ENCODE results near the gene ZBTB20.

ZBTB20 gene

DNA sequence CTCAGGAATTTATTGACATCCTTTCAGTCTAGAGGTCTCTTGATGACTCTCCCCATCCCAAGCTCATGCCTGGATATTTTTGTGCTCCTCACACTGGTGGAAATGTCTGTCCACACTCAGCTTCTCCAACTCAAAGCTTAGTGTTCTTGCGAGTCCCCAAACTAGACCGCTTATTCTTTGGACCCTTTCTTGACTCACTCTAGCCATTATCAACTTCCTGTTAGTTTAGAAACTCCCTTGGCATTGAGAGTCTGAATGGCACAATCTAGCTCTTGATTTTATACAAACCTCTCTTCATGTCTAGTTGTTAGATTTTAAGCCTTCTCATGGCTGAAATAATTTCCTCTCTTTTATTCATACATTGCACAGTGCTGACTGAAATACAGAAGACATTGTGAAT, 833.7 kb downstream of the ZBTB20 start:
- no peak overlapping the region for H3K27ac ChIP-seq
- TF ChIP-seq, protein P1, sequence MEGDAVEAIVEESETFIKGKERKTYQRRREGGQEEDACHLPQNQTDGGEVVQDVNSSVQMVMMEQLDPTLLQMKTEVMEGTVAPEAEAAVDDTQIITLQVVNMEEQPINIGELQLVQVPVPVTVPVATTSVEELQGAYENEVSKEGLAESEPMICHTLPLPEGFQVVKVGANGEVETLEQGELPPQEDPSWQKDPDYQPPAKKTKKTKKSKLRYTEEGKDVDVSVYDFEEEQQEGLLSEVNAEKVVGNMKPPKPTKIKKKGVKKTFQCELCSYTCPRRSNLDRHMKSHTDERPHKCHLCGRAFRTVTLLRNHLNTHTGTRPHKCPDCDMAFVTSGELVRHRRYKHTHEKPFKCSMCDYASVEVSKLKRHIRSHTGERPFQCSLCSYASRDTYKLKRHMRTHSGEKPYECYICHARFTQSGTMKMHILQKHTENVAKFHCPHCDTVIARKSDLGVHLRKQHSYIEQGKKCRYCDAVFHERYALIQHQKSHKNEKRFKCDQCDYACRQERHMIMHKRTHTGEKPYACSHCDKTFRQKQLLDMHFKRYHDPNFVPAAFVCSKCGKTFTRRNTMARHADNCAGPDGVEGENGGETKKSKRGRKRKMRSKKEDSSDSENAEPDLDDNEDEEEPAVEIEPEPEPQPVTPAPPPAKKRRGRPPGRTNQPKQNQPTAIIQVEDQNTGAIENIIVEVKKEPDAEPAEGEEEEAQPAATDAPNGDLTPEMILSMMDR (conservative IDR thresholded peaks at IDR 0.05; ENCODE audit: low read depth), result no peak
- CTCF ChIA-PET, result interaction anchor here (0.5 to 1.2 kb wide), 2 partner anchors 15 to 1563 kb away, joined by 3 to 4 read pairs; no protein-coding TSS in a partner anchor
- no peak for DNase-seq (ENCODE audit: low spot score)
- POLR2A ChIA-PET (ENCODE audit: low non-redundant PET), result no interaction called here

DNA sequence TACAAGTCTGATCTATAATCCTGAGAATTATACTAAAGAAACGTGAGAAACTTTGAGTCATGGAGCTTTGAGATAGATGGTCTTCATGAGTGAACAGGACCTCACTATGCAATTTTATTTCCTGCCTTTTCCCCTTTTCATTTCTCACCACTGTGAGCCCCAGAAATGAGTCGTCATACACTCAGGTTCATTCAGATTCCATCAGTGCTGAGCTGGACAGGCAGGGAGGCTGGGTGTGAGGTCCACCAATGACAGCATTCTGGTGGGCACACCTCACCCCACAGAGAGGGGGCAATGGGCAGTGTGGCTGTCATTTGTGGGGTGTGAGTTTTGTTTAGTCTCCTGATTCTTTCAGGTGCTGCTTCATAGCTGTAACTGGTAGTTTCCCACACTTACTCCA, 836.4 kb downstream of the ZBTB20 start:
- no peak overlapping the region for H3K27ac ChIP-seq
- ChIA-PET POLR2A (ENCODE audit: low non-redundant PET) (no interaction called here), CTCF (no interaction called here)
- TF ChIP-seq, protein P1 (conservative IDR thresholded peaks at IDR 0.05; ENCODE audit: low read depth), result no peak
- DNase-seq (ENCODE audit: low spot score), result no peak

DNA sequence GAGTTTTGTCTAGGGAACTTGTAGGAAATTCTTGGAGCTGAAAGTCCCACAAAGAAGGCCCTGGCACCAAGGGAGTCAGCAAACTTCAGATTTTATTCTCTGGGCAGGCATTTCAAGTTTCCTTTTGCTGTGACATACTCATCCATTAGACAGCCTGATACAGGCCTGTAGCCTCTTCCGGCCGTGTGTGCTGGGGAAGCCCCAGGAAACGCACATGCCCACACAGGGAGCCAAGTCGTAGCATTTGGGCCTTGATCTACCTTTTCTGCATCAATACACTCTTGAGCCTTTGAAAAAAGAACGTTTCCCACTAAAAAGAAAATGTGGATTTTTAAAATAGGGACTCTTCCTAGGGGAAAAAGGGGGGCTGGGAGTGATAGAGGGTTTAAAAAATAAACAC, 838.3 kb downstream of the ZBTB20 start:
- no peak for DNase-seq (ENCODE audit: low spot score)
- ChIA-PET POLR2A (ENCODE audit: low non-redundant PET) (no interaction called here), CTCF (interaction anchor here (0.7 kb wide), 1 partner anchor 55 kb away, joined by 3 read pairs; no protein-coding TSS in a partner anchor)

DNA sequence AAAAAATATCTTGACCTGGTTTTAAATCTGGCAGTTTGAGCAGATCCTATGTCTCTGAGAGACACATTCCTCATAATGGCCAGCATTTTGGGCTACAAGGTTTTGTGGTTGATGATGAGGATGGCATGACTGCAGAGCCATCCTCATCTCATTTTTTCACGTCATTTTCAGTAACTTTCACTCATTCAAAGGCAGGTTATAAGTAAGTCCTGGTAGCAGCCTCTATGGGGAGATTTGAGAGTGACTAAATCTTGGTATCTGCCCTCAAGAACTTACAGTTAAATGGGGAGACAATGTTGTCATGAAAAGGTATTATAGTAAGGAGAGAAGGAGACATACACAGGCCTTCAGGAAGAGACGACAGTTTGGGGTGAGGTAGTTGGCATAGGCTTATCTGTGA, 838.7 kb downstream of the ZBTB20 start:
- POLR2A ChIA-PET (ENCODE audit: low non-redundant PET), result no interaction called here
- CTCF ChIA-PET, result interaction anchor here (0.7 kb wide), 1 partner anchor 55 kb away, joined by 3 read pairs; no protein-coding TSS in a partner anchor
- no peak for DNase-seq (ENCODE audit: low spot score)
- no peak overlapping the region for H3K27ac ChIP-seq
- TF ChIP-seq, protein P1 (conservative IDR thresholded peaks at IDR 0.05; ENCODE audit: low read depth), result no peak

More for the DNA sequence above, 838.3 kb downstream of the ZBTB20 start:
- TF ChIP-seq, protein P1 (conservative IDR thresholded peaks at IDR 0.05; ENCODE audit: low read depth), result no peak
- no peak overlapping the region for H3K27ac ChIP-seq

DNA sequence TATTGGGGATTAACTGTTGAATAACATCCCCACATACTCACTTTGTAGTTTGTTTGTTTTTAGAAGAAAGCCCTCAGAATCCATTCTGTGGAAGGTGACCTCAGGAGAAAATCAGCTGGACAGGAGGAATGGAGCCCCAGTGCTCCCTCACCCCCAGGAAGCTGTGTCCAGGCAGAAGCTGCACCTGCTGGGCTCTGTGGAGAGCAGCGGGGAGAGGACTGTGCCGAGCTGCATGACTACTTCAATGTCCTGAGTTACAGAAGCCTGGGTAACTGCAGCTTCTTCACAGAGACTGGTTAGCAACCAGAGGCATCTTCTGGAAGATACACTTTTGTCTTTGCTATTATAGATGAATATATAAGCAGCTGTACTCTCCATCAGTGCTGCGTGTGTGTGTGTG, 839.3 kb downstream of the ZBTB20 start:
- no peak overlapping the region for H3K27ac ChIP-seq
- no peak for DNase-seq (ENCODE audit: low spot score)
- CTCF ChIA-PET, result no interaction called here
- TF ChIP-seq, protein P1 (conservative IDR thresholded peaks at IDR 0.05; ENCODE audit: low read depth), result no peak
- POLR2A ChIA-PET (ENCODE audit: low non-redundant PET), result no interaction called here

DNA sequence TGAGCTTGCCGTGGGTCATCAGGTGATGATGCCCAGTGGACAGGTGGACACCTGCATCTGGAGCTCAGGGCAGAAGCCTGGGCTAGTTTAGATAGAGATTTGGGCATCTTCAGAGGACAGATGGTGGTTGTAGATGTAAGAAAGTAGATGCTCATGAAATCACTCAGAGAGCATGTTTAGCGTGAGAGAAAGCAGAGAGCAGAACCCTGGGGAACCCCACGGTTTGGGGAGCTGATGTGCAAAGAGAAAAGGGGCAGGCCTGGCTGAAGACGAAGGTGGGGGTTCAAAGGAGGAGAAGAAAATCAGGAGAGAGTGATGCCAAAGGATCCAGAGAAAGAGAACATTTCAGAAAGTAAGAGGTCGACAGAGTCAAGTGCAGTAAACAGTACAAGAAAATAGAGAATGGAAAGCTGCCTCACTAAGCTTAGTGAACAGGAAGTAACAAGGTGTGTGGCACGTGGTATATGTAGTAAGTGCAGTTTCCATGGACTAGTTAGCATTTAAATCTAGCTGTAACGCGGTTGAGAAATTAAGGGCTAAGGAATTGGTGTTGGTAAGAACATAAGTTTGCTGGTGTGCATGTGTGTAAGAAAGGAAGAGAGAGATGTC, 839.8 kb downstream of the ZBTB20 start:
- POLR2A ChIA-PET (ENCODE audit: low non-redundant PET), result no interaction called here
- H3K27ac ChIP-seq, result no peak overlapping the region
- CTCF ChIA-PET, result no interaction called here
- no peak for DNase-seq (ENCODE audit: low spot score)
- TF ChIP-seq, protein P1 (conservative IDR thresholded peaks at IDR 0.05; ENCODE audit: low read depth), result no peak

Data from RWPE1 (cell line).